ENCODE data around the gene AFAP1. TPM values are rescaled to one million over a fixed set of nuclear protein-coding genes. Genes with fewer than 3 reads are reported as not detected.

Gene AFAP1
- total RNA-seq, 4 donors from 2014 or later: 15.8 to 42.9 (median 31.3) TPM

DNA sequence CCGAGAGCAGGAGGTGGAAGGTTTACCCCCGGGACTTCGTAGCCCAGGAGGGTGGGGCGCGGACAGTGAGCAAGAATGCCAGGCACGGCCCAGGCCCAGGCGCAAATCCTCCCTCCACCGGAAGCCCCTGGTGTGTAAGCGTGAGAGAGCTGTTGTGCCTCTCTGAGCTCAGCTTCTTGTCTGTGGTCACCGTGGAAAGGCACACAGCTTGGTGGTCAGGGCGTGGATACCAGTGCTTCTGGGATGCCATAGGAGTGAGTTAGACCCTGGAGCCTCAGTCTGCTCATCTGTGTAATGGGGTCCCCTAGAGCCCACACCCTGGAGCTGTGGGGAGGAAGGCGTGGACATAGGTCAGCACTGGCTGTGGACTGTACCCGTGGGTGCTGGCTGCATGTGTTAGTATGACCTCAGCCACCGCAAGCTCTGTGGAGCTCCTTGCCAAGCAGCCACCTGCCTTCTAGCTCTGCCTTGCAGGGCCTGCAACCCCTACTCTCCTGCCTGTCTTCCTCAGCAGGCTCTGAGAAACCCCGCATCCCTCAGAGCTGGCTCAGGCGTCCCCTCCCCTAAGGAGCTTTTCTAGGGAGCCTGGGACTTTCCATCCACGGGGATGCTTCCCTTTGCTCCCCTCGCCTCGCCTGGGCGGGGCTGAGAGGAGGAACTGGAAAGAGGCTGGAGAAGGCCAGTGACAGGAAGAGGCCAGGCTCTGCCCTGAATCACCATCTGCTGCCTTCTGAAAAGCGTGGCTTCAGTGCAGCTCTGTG is 28.0 kb upstream of the AFAP1 start:
- no peak for DNase-seq
- H3K4me3 ChIP-seq: no peak overlapping the region
- no peak for TF ChIP-seq POLR2A (IDR thresholded peaks at IDR 0.05)
- TF ChIP-seq, protein P1, sequence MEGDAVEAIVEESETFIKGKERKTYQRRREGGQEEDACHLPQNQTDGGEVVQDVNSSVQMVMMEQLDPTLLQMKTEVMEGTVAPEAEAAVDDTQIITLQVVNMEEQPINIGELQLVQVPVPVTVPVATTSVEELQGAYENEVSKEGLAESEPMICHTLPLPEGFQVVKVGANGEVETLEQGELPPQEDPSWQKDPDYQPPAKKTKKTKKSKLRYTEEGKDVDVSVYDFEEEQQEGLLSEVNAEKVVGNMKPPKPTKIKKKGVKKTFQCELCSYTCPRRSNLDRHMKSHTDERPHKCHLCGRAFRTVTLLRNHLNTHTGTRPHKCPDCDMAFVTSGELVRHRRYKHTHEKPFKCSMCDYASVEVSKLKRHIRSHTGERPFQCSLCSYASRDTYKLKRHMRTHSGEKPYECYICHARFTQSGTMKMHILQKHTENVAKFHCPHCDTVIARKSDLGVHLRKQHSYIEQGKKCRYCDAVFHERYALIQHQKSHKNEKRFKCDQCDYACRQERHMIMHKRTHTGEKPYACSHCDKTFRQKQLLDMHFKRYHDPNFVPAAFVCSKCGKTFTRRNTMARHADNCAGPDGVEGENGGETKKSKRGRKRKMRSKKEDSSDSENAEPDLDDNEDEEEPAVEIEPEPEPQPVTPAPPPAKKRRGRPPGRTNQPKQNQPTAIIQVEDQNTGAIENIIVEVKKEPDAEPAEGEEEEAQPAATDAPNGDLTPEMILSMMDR (IDR thresholded peaks at IDR 0.05): no peak
- H3K27ac ChIP-seq: peak overlapping the region; percentile 49 to 90 (median 72)
- H3K36me3 ChIP-seq: no peaks in the 10 kb centered on the region
- H3K9me3 ChIP-seq: no peaks in the 10 kb centered on the region
- H3K27me3 ChIP-seq: no peaks in the 10 kb centered on the region
- peaks cover 0 to 53% (median 6%) of the 10 kb centered on the region in 4 donors for H3K4me1 ChIP-seq

DNA sequence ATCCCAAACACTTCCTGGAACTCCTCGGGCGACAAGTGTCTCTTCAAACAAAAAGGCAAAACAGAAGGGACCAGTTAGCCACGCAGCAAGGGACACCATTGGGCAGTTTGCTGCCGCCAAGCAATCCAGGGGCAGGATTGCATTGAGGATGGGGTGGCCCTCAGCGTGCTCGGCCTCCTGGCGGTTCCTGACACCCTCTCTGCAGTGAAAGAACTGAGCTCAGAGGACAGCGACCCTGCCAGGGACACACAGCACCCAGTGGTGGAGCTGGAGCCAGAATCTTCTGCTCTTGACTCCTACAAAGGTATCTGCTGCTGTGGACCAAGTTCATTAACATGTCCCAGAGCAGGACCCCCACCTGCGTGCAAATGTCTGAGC is 27.4 kb upstream of the AFAP1 start:
- H3K27ac ChIP-seq: peak overlapping the region in 1 of 4 donors; percentile 49
- no peaks in the 10 kb centered on the region for H3K9me3 ChIP-seq
- peaks cover 0 to 49% (median 6%) of the 10 kb centered on the region in 4 donors for H3K4me1 ChIP-seq

DNA sequence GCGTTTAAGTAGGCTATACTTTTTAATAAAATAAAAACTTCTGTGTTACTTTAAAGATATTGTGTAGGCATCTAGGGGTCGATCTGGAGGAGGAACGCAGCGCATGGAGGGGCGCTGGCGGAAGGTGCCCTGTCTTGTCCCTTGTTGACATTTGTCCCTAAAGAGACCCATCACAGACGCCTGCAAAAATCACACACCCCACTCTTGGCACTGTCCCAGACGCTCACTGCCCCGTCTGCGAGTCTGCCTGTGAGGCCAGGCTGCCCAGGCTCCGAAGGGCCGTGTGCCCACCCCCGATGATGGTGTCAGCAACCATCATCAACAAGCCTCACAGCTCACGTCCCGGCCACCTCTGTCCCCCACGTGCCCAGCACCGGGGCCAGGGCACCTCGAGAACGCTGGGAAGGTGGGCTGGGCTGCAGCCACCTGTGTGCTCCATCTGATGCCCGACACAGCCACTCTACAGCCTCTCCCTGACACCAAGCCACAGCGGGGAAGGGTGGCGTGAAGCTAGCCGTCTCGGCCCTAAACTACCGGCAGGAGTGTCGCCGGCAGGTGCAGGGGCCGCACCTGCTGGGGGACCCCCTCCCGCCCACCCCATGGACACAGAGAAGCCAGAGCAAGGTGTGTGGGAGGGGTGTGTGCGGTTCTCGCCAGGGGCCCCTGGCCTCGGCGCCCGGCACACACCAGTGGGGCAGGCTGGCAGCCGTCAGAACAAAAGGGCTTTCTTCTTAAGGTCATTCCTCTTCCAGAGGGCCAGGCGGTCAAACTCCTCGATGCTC is 26.8 kb upstream of the AFAP1 start:
- no peaks in the 10 kb centered on the region for H3K9me3 ChIP-seq
- no peaks in the 10 kb centered on the region for H3K36me3 ChIP-seq
- H3K27ac ChIP-seq: peak overlapping the region in 1 of 4 donors; percentile 31
- no peak for DNase-seq
- peaks cover 0 to 43% (median 6%) of the 10 kb centered on the region in 4 donors for H3K4me1 ChIP-seq
- no peaks in the 10 kb centered on the region for H3K27me3 ChIP-seq
- no peak overlapping the region for H3K4me3 ChIP-seq
- TF ChIP-seq, protein P1 (IDR thresholded peaks at IDR 0.05): no peak
- no peak for TF ChIP-seq POLR2A (IDR thresholded peaks at IDR 0.05)

More for the DNA sequence above, 27.4 kb upstream of the AFAP1 start:
- no peak for TF ChIP-seq POLR2A (IDR thresholded peaks at IDR 0.05)
- no peaks in the 10 kb centered on the region for H3K27me3 ChIP-seq
- no peak for DNase-seq
- H3K36me3 ChIP-seq: no peaks in the 10 kb centered on the region
- no peak overlapping the region for H3K4me3 ChIP-seq

DNA sequence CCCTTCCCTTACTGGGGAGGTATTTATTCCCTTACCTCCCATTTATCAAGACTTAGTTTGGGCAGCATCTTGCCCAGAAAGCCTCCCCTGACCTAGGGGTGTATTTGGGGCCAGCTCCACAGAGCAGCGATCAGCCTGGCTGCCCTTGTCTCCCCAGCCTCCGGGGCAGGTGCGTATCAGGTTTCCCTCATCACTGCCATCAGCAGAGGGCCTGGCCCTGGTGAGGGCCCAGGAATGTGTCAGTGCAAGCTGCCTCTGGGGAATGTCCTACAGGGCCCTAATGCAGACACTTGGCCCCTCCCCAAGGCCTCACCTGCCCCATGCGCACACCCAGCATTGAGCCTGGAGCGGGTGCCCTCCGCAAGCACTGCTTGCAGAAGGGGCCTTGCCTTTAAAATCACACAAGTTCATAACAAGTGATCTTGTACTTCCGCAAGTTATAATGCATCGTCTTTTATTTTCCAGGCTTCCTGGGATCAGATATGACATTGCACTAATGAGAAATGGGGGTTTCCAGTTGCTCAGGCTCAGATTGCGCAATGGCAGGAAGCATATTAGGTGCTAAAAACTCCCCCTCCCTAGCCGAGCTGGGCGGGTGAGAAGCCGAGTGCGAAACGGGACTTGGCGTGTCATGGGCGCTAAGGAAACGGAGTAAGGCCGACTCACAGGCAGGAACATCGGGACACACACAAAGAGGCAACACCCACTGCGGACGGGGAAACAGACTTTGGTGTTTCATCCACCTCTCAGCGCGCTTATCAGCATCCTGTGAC is 25.4 kb upstream of the AFAP1 start:
- TF ChIP-seq POLR2A (IDR thresholded peaks at IDR 0.05): no peak
- TF ChIP-seq, protein P1 (IDR thresholded peaks at IDR 0.05): no peak
- no peaks in the 10 kb centered on the region for H3K36me3 ChIP-seq
- peak overlapping the region in 3 of 4 donors; percentile 3 to 53 (median 32) for H3K27ac ChIP-seq
- H3K9me3 ChIP-seq: no peaks in the 10 kb centered on the region
- DNase-seq: peak in 1 of 3 donors; percentile 67
- H3K4me1 ChIP-seq: peaks cover 0 to 43% (median 0%) of the 10 kb centered on the region in 4 donors
- H3K27me3 ChIP-seq: no peaks in the 10 kb centered on the region
- H3K4me3 ChIP-seq: no peak overlapping the region

DNA sequence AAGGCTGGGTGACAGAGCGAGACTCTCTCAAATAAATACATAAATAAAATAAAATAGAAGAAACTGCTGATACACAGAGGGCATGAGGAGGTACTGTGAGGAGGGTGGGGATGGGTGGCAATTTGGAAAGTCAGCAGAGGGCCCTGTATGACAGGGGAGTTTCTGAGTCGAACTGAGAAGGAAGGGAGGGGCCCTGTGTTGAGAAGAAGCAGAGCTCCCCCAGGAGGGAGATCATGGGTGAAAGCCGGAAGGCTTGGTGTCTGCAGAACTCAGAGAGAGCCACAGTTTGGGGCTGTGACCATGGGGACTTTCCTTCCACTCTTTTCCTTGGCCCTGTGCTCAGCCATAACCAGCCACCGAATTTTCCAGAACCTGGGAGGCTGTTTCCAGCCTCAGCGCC is 24.8 kb upstream of the AFAP1 start:
- Histone ChIP-seq H3K4me1 (peaks cover 0 to 42% (median 0%) of the 10 kb centered on the region in 4 donors), H3K36me3 (no peaks in the 10 kb centered on the region), H3K27ac (peak overlapping the region in 3 of 4 donors; percentile 3 to 53 (median 32))

More for the DNA sequence above, 24.8 kb upstream of the AFAP1 start:
- DNase-seq: no peak
- no peaks in the 10 kb centered on the region for H3K9me3 ChIP-seq
- no peaks in the 10 kb centered on the region for H3K27me3 ChIP-seq
- H3K4me3 ChIP-seq: no peak overlapping the region
- no peak for TF ChIP-seq POLR2A (IDR thresholded peaks at IDR 0.05)
- TF ChIP-seq, protein P1 (IDR thresholded peaks at IDR 0.05): no peak

Measured in Peyer's patch (tissue), 4 donors.